K562 (cell line): Measurements from ENCODE around the gene UBE2J2. TPM values are rescaled to one million over a fixed set of nuclear protein-coding genes. Genes with fewer than 3 reads are reported as not detected.

Experiments
- ARID2 ChIP-seq: fragments of 450-650 bp; IDR thresholded peaks from 2 replicates; pipeline ENCODE4 v1.6.1; 2017; ENCODE audit warnings: antibody characterized with exemption, mild to moderate bottlenecking
- CBX5 ChIP-seq: IDR thresholded peaks from 2 replicates; pipeline ENCODE4 v1.6.1; 2014; ENCODE audit warnings: low read depth, borderline replicate concordance
- CREBBP ChIP-seq: IDR thresholded peaks from one replicate; pipeline ENCODE4 v1.6.1; 2012; ENCODE audit warnings: low read depth, mild to moderate bottlenecking, control low read depth, inconsistent platforms, low read length
- HEY1 ChIP-seq: fragments of 250-450 bp; sonication (Bioruptor Pico); IDR thresholded peaks from 2 replicates; pipeline ENCODE4 v1.5.0; 2020; ENCODE audit warnings: mild to moderate bottlenecking, moderate library complexity, borderline replicate concordance
- KDM5B ChIP-seq: fragments of 200-600 bp; sonication (generic); IDR thresholded peaks from 2 replicates; pipeline ENCODE4 v1.6.1; 2012; ENCODE audit warnings: low read depth, mild to moderate bottlenecking, moderate library complexity, low read length, control low read depth, inconsistent platforms; ENCODE audit not compliant: insufficient replicate concordance
- PCBP1 ChIP-seq: fragments of 200-400 bp; formaldehyde crosslinking; IDR thresholded peaks from 2 replicates; pipeline ENCODE4 v1.6.1; 2018; ENCODE audit warnings: mild to moderate bottlenecking, low read depth, low read length; ENCODE audit not compliant: poor library complexity, severe bottlenecking
- PHB2 ChIP-seq: fragments of 450-650 bp; IDR thresholded peaks from 2 replicates; pipeline ENCODE4 v1.6.1; 2017; ENCODE audit warnings: low read depth
- RBM14 ChIP-seq: fragments of 200-400 bp; formaldehyde crosslinking; IDR thresholded peaks from 2 replicates; pipeline ENCODE4 v1.6.1; 2018; ENCODE audit warnings: low read depth, mild to moderate bottlenecking, low read length, moderate library complexity, borderline replicate concordance; ENCODE audit not compliant: insufficient read depth
- SP2 ChIP-seq: IDR thresholded peaks from 2 replicates; pipeline ENCODE4 v1.6.1; 2011; ENCODE audit warnings: mild to moderate bottlenecking, low read depth, low read length, moderate library complexity; ENCODE audit not compliant: poor library complexity, severe bottlenecking; ENCODE audit errors: extremely low read depth
- SPI1 ChIP-seq: IDR thresholded peaks from 2 replicates; pipeline ENCODE4 v1.6.1; 2011; ENCODE audit warnings: low read depth, low read length, control low read depth, borderline replicate concordance
- TAF1 ChIP-seq: IDR thresholded peaks from 2 replicates; pipeline ENCODE4 v1.6.1; 2011; ENCODE audit warnings: mild to moderate bottlenecking, low read length, moderate library complexity; ENCODE audit not compliant: insufficient read depth, control insufficient read depth, severe bottlenecking; ENCODE audit errors: extremely low read depth
- TBL1XR1 ChIP-seq, 2 experiments: IDR thresholded peaks; 2 replicates each; pipeline ENCODE4 v1.6.1; 2012; ENCODE audit warnings: improper control_type of control experiment in 2 of 2, low read length in 2 of 2, mild to moderate bottlenecking in 1 of 2
- XRCC4 ChIP-seq: IDR thresholded peaks from one replicate; pipeline ENCODE4 v1.6.1; 2011; ENCODE audit not compliant: insufficient read depth, insufficient read length; ENCODE audit errors: extremely low read depth
- ZNF134 ChIP-seq: fragments of 250-450 bp; sonication (Bioruptor Pico); conservative IDR thresholded peaks from 2 replicates; pipeline ENCODE4 v1.4.0; 2020
- ZNF586 ChIP-seq: fragments of 450-650 bp; formaldehyde crosslinking; conservative IDR thresholded peaks from 2 replicates; pipeline ENCODE4 v1.4.0; 2020; ENCODE audit warnings: mild to moderate bottlenecking, moderate library complexity
- ZNF766 ChIP-seq: fragments of 200-800 bp; sonication (Bioruptor generic); conservative IDR thresholded peaks from 2 replicates; pipeline ENCODE4 v1.6.1; 2016; ENCODE audit warnings: missing genetic modification characterization, missing compliant biosample characterization
- ZSCAN32 ChIP-seq: fragments of 450-650 bp; formaldehyde crosslinking; IDR thresholded peaks from 2 replicates; pipeline ENCODE4 v1.4.0; 2020; ENCODE audit warnings: mild to moderate bottlenecking, moderate library complexity
- polyA plus RNA-seq, 8 experiments: library from polyadenylated mRNA; depleted of rRNA in 4 of 8; stranded (reverse) in 5 of 8; unstranded in 3 of 8; fragments of >200 nt; fragmentation: Nextera tagmentation in 2 of 8; fragmentation: Illumina TruSeq in 1 of 8; extraction: Ambion mirVana in 2 of 8; extraction: Trizol in 1 of 8; gene quantifications; 2 replicates each; pipeline versions ENCODE4 v1.2.1 to v1.2.3, GENCODE V29; 2011 to 2014; ENCODE audit warnings: inconsistent platforms in 1 of 8, missing spikeins in 1 of 8
- total RNA-seq, 7 experiments: library from RNA; depleted of rRNA in 6 of 7; stranded (reverse); fragments of >200 nt in 6 of 7; fragmentation: Illumina TruSeq in 2 of 7; extraction: Trizol in 2 of 7; gene quantifications; 2 replicates each; pipeline versions ENCODE4 v1.2.1 to v1.2.3, GENCODE V29; 2011 to 2021; ENCODE audit warnings: low replicate concordance in 1 of 7
- TF ChIP-seq, protein P1 (sequence below): fragments of 250-450 bp; sonication (Bioruptor Pico); IDR thresholded peaks from 2 replicates; pipeline ENCODE4 v1.4.0; 2020
- TF ChIP-seq, protein P2 (sequence below): fragments of 450-650 bp; IDR thresholded peaks from 2 replicates; pipeline ENCODE4 v1.6.1; 2016; ENCODE audit warnings: missing biosample characterization, missing genetic modification characterization

Gene UBE2J2
- total and polyA plus RNA-seq, 9 of the 15 experiments (the other 6 are each of a cell fraction or from before 2014, with no cell fraction given) = 0.93 to 112 (median 75.5) TPM

DNA sequence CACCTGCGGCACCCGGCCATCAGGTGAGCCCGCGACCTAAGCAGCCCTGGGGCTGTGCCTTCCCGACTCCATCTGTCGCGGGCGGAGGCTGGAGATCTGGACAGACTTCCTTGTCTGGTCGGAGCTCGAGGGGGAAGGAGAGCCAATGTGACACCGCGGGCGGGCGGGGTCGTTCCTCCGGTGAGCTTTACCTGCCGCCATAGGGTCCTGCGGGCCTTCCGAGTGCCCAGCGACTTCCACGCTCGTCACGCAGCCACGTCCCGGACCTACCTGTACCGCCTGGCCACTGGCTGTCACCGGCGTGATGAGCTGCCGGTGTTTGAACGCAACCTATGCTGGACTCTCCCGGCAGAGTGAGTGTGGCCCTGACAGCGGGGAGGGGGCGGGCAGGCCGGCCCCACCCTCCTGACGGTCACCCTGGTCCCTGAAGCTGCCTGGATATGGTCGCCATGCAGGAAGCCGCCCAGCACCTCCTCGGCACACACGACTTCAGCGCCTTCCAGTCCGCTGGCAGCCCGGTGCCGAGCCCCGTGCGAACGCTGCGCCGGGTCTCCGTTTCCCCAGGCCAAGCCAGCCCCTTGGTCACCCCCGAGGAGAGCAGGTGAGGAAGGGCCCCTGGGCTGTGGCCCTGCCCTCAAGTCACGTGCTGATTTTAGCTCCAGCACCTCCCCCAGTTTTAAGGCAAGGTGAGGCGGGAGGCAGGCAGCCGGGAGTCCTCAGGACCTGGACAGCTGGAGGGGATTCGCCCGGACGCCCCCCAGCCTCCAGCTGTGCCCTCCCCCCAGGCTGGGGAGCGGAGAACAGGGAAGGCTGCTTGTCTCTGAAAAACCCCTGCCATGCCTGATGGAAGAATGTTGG is 35.8 kb upstream of the UBE2J2 start (continued):
- TF ChIP-seq, protein P1, sequence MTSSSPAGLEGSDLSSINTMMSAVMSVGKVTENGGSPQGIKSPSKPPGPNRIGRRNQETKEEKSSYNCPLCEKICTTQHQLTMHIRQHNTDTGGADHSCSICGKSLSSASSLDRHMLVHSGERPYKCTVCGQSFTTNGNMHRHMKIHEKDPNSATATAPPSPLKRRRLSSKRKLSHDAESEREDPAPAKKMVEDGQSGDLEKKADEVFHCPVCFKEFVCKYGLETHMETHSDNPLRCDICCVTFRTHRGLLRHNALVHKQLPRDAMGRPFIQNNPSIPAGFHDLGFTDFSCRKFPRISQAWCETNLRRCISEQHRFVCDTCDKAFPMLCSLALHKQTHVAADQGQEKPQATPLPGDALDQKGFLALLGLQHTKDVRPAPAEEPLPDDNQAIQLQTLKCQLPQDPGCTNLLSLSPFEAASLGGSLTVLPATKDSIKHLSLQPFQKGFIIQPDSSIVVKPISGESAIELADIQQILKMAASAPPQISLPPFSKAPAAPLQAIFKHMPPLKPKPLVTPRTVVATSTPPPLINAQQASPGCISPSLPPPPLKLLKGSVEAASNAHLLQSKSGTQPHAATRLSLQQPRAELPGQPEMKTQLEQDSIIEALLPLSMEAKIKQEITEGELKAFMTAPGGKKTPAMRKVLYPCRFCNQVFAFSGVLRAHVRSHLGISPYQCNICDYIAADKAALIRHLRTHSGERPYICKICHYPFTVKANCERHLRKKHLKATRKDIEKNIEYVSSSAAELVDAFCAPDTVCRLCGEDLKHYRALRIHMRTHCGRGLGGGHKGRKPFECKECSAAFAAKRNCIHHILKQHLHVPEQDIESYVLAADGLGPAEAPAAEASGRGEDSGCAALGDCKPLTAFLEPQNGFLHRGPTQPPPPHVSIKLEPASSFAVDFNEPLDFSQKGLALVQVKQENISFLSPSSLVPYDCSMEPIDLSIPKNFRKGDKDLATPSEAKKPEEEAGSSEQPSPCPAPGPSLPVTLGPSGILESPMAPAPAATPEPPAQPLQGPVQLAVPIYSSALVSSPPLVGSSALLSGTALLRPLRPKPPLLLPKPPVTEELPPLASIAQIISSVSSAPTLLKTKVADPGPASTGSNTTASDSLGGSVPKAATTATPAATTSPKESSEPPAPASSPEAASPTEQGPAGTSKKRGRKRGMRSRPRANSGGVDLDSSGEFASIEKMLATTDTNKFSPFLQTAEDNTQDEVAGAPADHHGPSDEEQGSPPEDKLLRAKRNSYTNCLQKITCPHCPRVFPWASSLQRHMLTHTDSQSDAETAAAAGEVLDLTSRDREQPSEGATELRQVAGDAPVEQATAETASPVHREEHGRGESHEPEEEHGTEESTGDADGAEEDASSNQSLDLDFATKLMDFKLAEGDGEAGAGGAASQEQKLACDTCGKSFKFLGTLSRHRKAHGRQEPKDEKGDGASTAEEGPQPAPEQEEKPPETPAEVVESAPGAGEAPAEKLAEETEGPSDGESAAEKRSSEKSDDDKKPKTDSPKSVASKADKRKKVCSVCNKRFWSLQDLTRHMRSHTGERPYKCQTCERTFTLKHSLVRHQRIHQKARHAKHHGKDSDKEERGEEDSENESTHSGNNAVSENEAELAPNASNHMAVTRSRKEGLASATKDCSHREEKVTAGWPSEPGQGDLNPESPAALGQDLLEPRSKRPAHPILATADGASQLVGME (CRISPR knock-in tag) = no peak
- TF ChIP-seq PCBP1 (peak; percentile 49), RBM14 (no peak), CREBBP (no peak), ZNF766 (no peak), TBL1XR1 (IDR thresholded peaks at IDR 0.05; ENCODE audit: low read length in 2 of 2) (no peak), ARID2 (no peak), ZNF586 (CRISPR knock-in tag) (no peak), ZSCAN32 (CRISPR knock-in tag) (no peak), TAF1 (no peak), KDM5B (no peak), SPI1 (no peak), XRCC4 (no peak), SP2 (no peak), HEY1 (CRISPR knock-in tag) (no peak), PHB2 (no peak), CBX5 (no peak), ZNF134 (CRISPR knock-in tag) (no peak)
- TF ChIP-seq, protein P2, sequence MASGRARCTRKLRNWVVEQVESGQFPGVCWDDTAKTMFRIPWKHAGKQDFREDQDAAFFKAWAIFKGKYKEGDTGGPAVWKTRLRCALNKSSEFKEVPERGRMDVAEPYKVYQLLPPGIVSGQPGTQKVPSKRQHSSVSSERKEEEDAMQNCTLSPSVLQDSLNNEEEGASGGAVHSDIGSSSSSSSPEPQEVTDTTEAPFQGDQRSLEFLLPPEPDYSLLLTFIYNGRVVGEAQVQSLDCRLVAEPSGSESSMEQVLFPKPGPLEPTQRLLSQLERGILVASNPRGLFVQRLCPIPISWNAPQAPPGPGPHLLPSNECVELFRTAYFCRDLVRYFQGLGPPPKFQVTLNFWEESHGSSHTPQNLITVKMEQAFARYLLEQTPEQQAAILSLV = no peak
